HG03097 (cell line): ENCODE results near the gene MATN1.

ENCODE experiments used
- ATAC-seq: cut with Tn5 transposase; IDR thresholded peaks from one replicate; pipeline ENCODE4 v1.9.1; 2021; ENCODE audit not compliant: unreplicated experiment, low FRiP score

Gene MATN1

GRCh38 chr1:30665216-30666010 is 58.0 kb downstream of the MATN1 start:
- no peak for ATAC-seq

DNA sequence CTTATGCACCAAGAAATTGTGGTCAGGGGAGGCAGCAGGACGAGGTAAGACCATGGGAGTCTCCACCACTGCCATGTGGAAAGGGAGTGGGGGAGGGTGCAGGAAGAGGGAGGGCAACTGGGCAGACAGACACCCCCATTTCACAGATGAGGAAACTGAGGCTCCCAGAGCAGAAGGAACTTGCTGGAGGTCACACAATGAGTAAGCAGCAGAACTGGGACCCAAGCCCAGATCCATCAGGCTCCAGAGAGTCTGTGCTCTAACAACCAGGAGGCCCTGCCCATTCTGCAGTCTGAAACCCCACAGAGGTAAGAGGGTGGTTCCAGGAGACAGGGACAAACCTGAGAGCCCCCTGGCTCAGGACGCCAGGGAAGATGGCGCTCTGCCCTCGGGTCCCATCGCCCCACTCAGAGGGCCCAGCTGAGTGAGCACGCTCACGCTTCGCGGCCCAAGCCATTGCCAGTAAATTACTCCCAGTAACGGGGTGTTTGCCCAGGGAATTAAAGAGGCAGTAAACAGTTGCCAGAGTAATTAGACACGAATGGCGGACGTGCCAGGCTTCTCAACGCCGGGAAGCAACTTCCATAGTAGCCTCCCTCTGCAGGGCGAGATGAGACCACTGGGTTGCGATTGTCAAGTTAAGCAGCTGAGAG is 59.2 kb downstream of the MATN1 start:
- ATAC-seq, result no peak

GRCh38 chr1:30663596-30664091 is 59.7 kb downstream of the MATN1 start:
- ATAC-seq, result no peak

DNA sequence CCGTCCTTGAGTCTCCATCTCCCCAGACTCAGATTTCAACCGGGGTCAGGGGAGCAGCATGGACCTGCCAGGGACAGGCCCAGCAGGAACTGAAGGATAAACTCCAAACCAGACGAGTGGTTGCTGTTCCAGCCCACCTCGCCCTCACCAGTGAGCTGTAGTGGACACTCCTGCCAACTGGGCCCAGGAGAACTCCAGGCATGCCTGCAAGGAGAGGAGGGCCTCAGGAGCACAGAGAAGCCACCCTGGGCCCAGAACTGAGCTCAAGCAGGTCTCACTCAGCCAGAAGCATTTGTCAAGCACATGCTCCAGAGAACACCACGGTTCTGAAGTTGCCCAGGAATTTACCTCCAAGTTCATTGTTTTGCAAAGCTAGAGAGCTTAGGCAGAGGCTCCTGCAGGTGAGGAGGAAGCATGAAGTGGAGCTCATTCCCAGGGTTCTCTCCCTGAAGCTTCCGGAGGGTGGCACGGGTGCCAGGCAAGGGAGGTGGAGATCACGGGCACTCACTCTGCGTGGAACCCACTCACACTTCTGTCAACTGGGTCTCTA is 61.0 kb downstream of the MATN1 start:
- no peak for ATAC-seq

GRCh38 chr1:30661311-30661710 is 62.1 kb downstream of the MATN1 start:
- ATAC-seq, result no peak
